Stimulated activated CD8-positive, alpha-beta memory T cell treated with anti-CD3 and anti-CD28 coated beads, Interleukin-15, amount 100 ng/mL, for 4 hours (primary cell): ENCODE results near the gene GBX1.

ENCODE experiments used
- DNase-seq, 2 donors: peaks; one replicate each; pipeline ENCODE4 v3.0.0-alpha.2; 2020; ENCODE audit warnings: low read depth in 2 of 2

Gene GBX1

GRCh38 chr7:151193203-151193978 is 25.9 kb upstream of the GBX1 start:
- no peak for DNase-seq

DNA sequence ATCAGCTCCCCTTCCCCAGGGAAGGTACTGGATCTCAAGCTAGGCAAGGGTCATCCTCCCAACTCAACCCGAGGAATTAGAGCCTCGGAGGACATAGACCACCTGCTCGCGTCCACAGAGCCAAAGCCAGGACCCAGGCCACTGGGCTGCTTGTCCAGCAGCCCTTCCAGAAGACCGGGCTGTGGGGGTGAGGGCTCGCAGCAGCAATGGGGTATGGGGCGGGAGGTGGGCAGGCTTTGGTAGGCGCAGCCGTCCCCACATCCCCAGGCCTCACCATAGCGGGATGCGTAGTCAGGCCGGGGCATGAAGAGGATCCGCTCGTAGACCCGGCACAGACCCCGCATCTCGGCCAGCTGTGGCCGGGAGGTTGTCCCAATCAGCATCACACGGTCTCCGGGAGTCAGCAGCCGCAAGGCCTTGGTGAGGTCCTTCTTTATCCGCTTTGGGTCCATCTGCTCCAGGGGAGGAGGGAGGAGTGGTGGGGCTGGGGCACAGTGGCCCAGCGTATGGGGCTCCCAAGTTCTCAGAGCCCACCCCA is 24.6 kb upstream of the GBX1 start:
- DNase-seq = no peak

DNA sequence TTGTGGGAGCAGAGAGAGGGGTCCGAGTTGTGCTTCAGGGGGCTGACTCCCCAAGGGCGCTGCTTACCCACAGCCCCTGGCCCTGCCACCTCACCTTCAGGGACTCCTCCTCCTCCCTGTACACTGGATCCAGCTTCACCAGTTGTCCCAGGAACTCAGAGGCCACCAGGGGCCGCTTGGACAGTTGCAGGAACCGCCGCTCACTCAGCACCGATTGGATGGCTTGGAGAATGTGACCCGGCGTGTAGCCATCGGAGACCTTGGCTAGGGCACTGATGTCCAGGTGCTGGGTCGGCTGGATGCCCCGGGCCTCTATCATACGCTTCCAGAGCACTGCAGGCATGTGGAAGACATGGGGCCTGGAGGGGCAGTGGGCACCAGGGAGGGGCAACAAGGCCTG is 24.1 kb upstream of the GBX1 start:
- no peak for DNase-seq

GRCh38 chr7:151189038-151189437 is 21.5 kb upstream of the GBX1 start:
- DNase-seq = no peak

- DNase-seq = no peak
Measured at GRCh38 chr7:151188252-151188542, 20.7 kb upstream of the GBX1 start.

DNA sequence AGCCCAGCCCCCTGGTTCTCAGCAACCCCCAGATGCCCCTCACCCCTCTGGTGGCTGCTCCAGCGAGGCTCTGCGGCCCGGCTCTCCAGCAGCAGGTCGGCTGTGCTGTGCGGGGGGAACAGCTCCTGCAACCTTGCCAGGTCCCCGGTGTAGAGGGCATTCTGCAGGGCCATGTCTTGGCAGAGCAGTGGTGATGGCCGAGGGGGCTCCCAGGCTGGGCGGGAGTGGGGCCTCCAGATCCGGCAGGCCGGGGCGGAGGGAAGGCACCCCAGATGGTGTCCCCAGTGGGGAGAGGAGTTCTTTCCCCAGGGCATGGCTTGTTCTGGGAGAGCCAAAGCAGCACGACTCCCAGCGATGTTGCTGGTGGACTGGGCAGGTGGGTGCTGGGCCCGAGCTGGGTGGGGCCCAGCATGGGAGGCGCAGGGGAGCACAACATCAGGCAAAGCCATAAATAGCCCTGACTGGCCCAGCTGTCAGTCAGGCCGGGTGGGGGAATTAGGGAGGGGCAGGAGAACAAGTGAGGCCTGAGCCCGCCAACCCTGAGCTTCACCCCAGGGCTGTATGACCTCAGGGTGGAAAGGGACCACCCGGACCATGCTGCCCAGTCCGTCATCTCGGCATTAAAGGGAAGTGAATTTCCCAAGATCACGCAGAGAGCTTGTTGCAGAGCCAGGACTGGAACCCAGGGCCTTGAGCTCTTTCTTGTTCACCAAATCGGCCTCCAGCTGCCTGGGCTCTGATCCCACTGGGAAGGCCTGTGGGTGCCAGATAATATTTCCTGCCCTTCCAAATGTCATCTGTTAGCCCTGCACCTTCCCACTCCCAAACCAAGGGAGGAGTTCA is 20.1 kb upstream of the GBX1 start:
- no peak for DNase-seq

DNA sequence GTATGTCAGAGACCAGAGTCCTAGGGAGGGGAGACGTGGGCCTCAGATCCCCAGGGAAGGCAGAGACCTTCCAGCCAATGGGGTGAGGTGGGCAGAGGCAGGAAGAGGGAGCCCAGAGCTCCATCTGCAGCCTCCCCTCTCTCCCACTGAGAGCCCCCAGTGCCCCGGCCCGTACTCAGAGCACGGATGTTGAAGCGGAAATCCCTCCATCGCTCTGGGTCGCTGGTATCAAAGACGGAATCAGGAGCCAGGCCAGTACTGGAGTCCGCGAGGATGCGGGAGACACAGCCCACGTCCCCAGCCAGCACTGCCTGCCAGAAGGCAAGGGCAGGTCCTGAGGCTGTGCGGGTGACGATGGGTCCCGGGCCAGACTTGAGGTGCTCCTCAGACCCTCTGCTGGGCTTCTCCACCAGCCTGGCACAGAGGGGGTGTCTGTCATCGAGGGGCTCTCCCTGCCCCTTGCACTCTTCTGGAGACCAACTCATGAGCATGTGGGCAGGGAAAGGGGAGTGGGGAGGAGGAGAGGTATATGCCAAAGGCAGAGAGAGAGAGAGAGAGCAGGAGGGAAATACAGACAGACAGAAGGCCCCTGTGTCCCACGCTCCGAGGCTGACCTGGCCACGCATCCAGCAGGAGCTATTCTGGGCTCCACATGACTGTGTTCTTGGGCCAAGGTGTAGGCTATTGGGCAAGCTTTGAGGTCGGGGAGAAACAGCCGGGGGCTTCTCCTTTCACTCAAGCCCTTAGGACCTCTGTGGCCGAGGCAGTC is 19.3 kb upstream of the GBX1 start, which contains the start of gene ASB10:
Gene ASB10 (minus strand): TSS at position 611 of the 769 bp plus-strand sequence. CDS start 120 bp downstream, at position 491.
- no peak for DNase-seq

- DNase-seq = no peak
Measured at GRCh38 chr7:151185762-151186639, 18.5 kb upstream of the GBX1 start.

DNA sequence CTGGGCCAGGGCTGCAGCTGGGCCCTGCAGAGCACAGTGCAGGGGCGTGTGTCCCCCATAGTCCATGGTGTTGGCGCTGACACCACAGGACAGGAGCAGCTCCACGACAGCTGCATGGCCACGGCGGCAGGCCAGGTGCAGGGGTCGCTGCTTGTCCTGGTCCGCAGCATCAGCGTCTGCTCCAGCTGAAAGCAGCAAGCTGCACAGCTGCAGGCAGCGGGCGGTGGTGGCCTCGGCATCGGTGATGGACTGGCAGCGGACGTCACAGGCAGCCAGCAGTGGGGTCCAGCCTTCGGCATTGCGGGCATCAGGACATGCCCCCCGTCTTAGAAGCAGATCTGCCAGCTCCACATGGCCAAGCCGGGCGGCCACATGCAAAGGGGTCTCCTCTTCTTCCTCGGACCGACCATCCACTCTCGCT is 13.5 kb upstream of the GBX1 start:
- DNase-seq = no peak

DNA sequence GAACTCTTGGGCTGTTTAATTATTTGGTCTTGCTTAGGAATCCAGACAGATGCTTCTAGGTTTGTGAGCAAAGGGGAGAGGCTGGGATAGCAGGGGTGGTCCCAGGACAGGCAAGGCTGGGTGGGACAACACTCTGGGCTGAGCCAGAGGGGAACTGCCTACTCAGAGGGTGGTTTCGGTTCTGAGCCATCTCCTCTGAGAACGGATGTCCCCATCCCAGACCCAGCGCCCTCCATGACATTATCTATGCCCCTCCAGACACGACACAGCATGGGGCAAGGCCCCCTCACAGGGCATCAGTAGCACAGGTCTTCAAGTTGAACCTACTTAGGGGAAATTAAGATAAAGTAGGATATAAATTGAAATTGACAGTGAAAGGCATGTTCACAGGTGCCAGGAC is 12.5 kb upstream of the GBX1 start:
- no peak for DNase-seq

DNA sequence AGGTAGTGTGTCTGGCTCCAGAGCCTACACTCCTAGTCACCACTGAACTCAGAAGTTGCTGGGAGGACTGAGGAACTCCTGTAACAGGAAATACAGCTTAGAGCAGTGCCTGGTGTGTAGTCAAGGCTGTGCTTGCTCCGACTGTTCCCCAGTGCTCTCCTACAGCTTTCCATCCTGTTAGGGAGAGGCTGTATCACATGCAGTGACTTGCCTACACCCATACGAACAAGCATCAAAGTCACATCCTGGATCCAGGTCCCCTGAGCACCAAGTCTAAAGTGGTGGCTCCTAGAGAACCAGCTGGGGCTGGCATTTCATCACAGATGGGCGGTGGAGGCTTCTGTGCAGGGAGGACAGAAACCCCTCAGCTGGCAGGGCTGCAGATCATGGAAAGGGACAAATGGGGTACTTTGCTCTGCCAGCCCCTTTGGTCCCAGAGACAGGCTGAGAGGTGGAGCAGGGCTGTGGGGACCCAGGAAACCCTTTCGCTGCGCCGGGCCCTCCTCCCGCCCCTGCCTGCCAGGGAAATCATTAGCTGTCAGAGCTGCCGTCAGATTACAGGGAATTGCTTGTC is 11.9 kb upstream of the GBX1 start:
- DNase-seq = no peak

DNA sequence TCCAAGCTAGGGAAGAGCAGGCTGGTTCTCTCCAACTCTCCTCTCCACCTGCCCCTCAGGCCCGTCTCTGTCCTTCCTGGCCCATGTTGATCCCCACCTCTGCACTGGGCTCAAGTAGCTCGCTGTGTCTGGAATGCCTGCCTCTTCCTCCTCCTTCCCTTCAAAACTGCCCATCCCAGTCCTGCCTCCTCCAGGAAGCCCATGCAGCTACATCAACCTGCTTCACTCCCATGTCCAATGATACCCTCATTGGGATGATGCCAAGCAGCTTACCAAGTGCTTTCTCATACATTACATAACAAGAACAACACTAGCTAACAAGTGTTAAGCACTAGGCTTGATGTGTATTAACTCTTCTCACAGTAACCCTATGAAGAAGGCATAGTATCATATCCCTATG is 11.3 kb upstream of the GBX1 start:
- DNase-seq = no peak

DNA sequence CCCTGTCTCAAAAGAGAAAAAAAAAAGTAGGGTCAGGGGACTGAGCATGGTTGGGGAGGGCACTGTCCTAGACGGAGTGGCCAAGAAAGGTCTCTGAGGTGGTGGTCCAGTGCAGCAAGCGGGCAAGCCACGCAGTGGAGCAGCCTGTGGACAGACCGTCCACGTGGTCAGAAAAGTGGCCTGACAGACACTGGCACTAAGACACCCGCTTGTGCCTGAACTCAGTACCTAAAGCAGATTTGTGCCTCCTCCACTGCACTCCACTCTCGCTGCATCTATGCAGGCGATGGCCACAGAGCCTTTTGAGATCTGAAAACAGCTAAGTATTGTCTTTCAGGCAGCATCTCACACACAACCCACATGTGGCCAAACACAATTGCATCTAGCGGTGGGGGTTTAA is 10.7 kb upstream of the GBX1 start:
- no peak for DNase-seq

- no peak for DNase-seq
Measured at GRCh38 chr7:151177310-151177709, 9.8 kb upstream of the GBX1 start.

- no peak for DNase-seq
Measured at GRCh38 chr7:151176401-151176800, 8.9 kb upstream of the GBX1 start.

GRCh38 chr7:151175793-151176311 is 8.4 kb upstream of the GBX1 start:
- DNase-seq = no peak

DNA sequence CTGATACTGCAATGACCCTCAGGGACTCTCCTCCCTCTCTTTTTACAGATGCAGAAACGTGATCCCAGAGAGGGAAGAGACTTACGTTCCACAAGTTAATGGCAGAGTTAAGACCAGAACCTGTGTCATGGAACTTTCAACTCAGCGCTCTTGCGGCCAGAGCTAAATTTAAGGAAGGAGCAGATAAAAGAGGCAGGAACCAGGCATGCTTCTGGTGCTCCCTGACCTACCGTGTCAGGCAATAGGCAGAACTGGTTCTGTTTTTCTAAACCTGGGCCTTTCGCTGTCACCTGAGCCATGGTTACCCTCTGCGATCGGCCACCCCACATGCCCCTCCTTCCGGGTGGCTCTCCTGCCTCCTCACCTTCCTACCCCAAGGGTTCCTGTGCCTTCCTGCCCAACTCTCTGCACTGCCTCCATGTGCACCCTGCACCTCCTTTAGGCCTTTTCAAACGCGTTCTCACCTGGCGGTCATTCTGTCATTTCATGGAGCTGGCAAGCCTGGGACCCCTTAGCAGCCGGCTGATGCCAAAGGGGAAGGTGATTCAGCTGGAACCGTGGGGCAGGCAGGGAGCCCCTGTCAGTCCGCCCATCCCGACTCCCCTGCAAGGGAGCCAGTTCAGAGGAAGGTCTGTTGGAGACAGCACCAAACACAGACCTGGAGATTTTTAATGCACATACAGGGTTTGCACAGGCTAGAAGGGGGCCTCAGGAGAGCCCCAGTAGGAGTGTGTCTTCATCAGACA is 7.7 kb upstream of the GBX1 start:
- DNase-seq = no peak

DNA sequence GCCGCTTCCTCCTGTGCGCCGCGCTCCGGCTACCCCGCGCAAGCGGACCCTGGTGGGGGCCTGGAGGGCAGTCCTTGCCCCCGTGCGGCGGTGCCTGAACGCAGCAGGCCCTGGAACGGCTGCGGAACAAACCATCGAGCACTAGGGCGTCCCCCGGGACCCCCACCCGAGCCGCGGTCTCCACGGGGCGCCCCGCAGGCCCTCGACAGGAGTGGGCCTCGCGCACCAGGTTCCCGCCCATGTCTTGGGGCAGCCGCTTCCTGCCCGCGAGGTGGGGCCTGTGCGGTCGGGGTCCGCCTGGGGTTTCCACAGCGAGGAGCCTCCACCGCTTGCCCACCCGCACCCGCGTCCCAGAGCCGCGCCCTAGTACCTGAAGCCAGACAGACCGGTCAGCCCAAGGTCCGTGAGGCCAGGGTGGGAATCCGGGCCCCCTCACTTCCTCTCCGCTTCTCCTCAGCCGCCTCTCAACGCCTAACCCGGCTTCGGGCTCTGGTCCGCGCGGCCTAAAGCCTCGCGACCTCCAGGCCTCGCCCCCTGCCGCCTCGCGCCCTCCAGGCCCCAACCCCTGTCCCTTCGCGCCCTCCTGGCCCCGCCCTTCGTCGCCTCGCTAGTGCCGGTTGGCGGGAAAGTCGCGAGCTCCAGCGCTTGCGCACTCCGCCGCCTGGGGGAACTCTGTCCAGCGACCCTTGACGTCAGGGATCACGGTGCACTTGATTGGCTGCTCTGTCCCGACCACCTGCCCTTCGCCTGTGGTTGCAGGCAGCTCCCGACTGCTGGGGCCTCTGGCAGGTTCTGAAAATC is 7.0 kb upstream of the GBX1 start:
- no peak for DNase-seq
